Karpas-422 (cell line): Measurements from ENCODE around the gene STMN3. TPM values are rescaled to one million over a fixed set of nuclear protein-coding genes. Genes with fewer than 3 reads are reported as not detected.

Experiments
- DNase-seq: peaks from one replicate; pipeline ENCODE4 v3.0.0-alpha.2; 2015
- H2AFZ ChIP-seq: fragments of 200-600 bp; sonication (generic); 2 replicates; pipeline ENCODE4 v1.6.1; 2014; ENCODE audit warnings: antibody characterized with exemption, low read length, mixed read lengths
- H3K27ac ChIP-seq: fragments of 200-600 bp; sonication (generic); 2 replicates; pipeline ENCODE4 v1.5.1; 2014; ENCODE audit warnings: mild to moderate bottlenecking, low read length, moderate library complexity
- H3K27me3 ChIP-seq: fragments of 200-600 bp; sonication (generic); 2 replicates; pipeline ENCODE4 v1.6.1; 2014; ENCODE audit warnings: low read length, mixed read lengths
- H3K36me3 ChIP-seq: fragments of 200-600 bp; sonication (generic); 2 replicates; pipeline ENCODE4 v1.6.1; 2014; ENCODE audit warnings: low read length, mixed read lengths; ENCODE audit not compliant: insufficient read depth
- H3K4me1 ChIP-seq: fragments of 200-600 bp; sonication (generic); 2 replicates; pipeline ENCODE4 v1.6.1; 2014; ENCODE audit warnings: mild to moderate bottlenecking, low read length, mixed read lengths
- H3K4me2 ChIP-seq: fragments of 200-600 bp; sonication (generic); 2 replicates; pipeline ENCODE4 v1.6.1; 2014; ENCODE audit warnings: low read length, low read depth, mild to moderate bottlenecking; ENCODE audit not compliant: poor library complexity, severe bottlenecking
- H3K4me3 ChIP-seq: fragments of 200-600 bp; sonication (generic); 2 replicates; pipeline ENCODE4 v1.5.1; 2014; ENCODE audit warnings: mild to moderate bottlenecking, antibody characterized with exemption, low read length, mixed read lengths
- H3K79me2 ChIP-seq: fragments of 200-600 bp; sonication (generic); 2 replicates; pipeline ENCODE4 v1.6.1; 2014; ENCODE audit warnings: mild to moderate bottlenecking, low read length, mixed read lengths
- H3K9ac ChIP-seq: fragments of 200-600 bp; sonication (generic); 2 replicates; pipeline ENCODE4 v1.6.0; 2014; ENCODE audit warnings: low read length
- H3K9me2 ChIP-seq: fragments of 200-600 bp; sonication (generic), shearing (Covaris generic); replicated peaks from 2 replicates; pipeline ENCODE4 v1.6.0; 2014; ENCODE audit warnings: mild to moderate bottlenecking, low read length, moderate library complexity; ENCODE audit not compliant: insufficient read depth
- H3K9me3 ChIP-seq: fragments of 300-700, 200-600 bp; sonication (generic); 2 replicates; pipeline ENCODE4 v1.6.1; 2014; ENCODE audit warnings: low read length, mixed read lengths
- H4K20me1 ChIP-seq: fragments of 200-600 bp; sonication (generic); 2 replicates; pipeline ENCODE4 v1.6.1; 2014; ENCODE audit warnings: mild to moderate bottlenecking, antibody characterized with exemption, low read length, low read depth; ENCODE audit not compliant: insufficient read depth
- total RNA-seq: library from RNA; depleted of rRNA; stranded (reverse); fragments of >200 nt; shearing (Covaris generic); gene quantifications from 2 replicates; pipeline ENCODE4 v1.2.3, GENCODE V29; 2014; ENCODE audit warnings: low replicate concordance; rRNA removed

STMN3 gene
- total RNA-seq, result 1.4 and 4.1 TPM in 2 replicates

DNA sequence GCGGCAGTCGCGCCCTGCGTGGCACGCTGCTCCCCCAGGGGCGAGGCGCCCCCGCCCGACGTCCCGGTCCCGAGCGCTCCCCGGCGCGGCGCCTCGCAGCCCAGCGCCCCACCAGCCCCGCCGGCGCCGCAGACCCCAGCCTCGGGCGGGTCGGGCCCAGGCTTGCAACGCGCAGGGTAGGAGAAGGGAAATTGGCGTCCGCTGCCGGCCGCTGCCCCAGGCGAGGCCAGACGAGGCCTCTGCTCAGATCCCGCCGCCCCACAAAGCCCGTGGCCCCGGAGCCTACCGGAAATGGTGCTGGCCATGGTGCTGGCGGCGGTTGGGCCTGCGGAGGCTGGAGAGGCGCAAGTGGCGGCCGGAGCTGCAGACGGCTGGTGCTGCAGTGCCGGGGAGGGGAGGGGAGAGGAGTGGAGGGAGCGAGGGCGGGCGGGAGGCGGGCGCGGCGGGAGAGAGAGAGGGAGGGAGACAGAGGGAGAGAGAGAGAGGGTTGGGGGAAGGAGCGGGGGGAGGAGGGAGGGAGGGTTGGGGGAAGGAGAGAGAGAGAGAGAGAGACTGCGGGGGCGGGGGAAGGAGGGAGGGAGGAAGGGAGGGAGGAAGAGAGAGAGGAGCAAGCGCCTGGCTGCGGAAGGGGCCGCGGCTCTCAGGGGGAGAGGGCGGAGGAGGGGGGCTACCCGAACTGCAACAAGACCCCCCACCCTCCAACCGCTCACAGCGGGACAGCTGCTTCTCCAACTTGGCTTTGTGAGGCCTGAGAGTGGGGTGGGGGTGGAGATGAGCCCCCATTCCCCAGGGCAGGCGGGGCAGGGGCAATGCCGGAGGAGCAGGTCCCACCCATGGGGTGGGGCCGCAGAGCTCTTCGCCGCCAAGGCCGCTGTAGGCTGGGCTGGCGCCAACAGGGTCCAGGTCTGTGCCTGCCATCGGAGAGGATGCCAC is at the start of gene STMN3:
Gene STMN3, minus strand, starts transcription at position 384 of the 933 bp plus-strand sequence. Its CDS starts 79 bp downstream, at position 305.
- H2AFZ ChIP-seq, result no peak within 1 kb of the TSS
- H3K4me1 ChIP-seq, result peaks cover 9% of the 10 kb centered on the region
- no peaks in the 10 kb centered on the region for H3K27me3 ChIP-seq

DNA sequence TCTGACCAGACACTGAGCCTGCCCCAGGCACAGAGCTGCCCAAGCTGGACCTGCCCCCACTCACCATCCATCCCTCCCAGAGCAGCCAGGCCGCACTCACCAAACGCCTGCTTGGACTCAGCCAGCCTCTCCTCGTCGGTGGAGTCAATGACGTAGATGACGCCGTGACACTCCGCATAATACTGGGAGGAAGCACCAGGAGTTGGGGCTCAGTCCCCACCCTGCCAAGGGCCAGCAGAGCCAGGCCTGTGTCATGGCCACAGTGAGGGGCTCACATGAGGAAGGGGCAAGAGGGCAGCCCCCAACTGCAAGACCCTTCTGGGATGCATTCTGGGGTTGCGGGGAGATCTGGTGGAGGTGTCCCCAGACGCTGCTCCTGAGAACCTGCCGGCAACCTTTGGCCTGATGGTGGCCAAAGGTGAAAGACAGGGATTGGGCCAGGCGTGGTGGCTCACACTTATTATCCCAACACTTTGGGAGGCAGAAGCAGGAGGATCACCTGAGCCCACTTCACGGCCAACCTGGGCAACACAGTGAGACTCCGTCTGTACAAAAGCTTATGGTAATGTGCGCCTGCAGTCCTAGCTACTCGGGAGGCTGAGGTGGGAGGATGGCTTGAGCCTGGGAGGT is 48.9 kb upstream of the STMN3 start:
- H3K27me3 ChIP-seq, result no peaks in the 10 kb centered on the region
- no peak overlapping the region for H3K4me2 ChIP-seq
- H3K4me3 ChIP-seq, result no peak overlapping the region
- H3K9me3 ChIP-seq, result no peaks in the 10 kb centered on the region
- peaks cover 14% of the 10 kb centered on the region for H3K36me3 ChIP-seq
- no peak for DNase-seq
- H2AFZ ChIP-seq, result no peak overlapping the region
- H3K9me2 ChIP-seq, result no peaks in the 10 kb centered on the region
- peaks cover 17% of the 10 kb centered on the region for H3K79me2 ChIP-seq
- H3K27ac ChIP-seq, result no peak overlapping the region
- H3K9ac ChIP-seq, result no peak overlapping the region
- peaks cover 8% of the 10 kb centered on the region; the same call in 1 of the 2 replicates for H4K20me1 ChIP-seq
- peaks cover 17% of the 10 kb centered on the region for H3K4me1 ChIP-seq

More for the DNA sequence above, at the start of gene STMN3:
- Histone ChIP-seq H4K20me1 (no peaks in the 10 kb centered on the region), H3K9me2 (no peaks in the 10 kb centered on the region), H3K9ac (no peak within 1 kb of the TSS), H3K9me3 (no peaks in the 10 kb centered on the region), H3K27ac (no peak within 1 kb of the TSS), H3K4me3 (no peak within 1 kb of the TSS), H3K79me2 (no peaks in the 10 kb centered on the region), H3K4me2 (no peak within 1 kb of the TSS), H3K36me3 (no peaks in the 10 kb centered on the region)
- DNase-seq, result no peak

DNA sequence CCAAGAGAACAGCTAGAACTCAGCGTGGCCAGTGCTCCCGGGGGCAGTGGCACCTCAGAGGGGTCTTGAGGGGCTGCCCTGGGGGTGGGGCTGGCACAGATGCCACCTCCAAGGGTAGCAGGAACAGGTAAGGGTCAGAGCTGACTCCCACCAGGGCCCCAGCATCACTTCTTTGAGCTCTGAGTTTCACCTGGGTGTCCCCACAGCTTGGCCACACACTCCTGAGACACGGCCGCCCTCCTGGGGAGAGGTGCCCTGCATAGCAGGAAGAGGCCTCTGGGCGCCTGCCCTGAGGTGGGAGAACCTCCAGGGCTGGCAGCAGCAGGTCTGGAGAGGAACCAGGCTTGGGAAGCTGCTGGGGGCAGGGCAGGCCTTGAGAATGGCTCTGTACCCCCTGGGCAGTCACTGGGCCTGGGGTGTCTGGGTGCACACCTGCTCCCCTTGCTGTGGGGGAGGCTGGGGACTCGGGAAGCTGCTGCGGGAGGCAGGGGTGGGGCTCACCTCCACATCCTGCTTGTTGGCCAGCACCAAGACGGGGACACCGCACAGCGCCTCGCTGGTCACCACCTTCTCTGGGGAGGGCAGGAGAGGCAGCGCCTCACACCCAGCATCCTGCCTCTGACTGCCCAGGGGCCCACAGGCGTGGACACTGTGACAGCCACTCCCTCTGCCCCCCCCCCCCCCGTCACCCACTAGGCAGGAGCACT is 48.3 kb upstream of the STMN3 start:
- no peak overlapping the region for H2AFZ ChIP-seq
- no peak overlapping the region for H3K4me2 ChIP-seq
- H3K9me3 ChIP-seq, result no peaks in the 10 kb centered on the region
- peaks cover 11% of the 10 kb centered on the region for H3K79me2 ChIP-seq
- no peak overlapping the region for H3K9ac ChIP-seq
- no peak overlapping the region for H3K27ac ChIP-seq
- no peak overlapping the region for H3K4me3 ChIP-seq
- DNase-seq, result no peak
- H3K9me2 ChIP-seq, result no peaks in the 10 kb centered on the region
- peaks cover 14% of the 10 kb centered on the region for H3K36me3 ChIP-seq
- peaks cover 14% of the 10 kb centered on the region for H3K4me1 ChIP-seq
- H3K27me3 ChIP-seq, result no peaks in the 10 kb centered on the region
- peaks cover 2% of the 10 kb centered on the region; the same call in 1 of the 2 replicates for H4K20me1 ChIP-seq

DNA sequence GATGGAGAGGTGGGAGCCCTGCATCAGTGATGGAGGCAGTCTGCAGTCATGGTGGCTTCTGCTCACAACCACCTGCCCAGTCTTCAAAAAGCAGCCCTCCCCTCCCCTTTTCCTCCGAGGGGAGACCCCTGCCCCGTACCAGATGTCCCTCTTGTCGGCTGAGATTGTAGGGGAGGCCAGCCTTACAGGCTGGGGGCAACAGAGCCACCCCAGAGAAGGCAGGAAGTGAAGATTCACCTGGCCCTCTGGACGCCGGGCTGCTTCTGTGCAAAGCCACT is 47.8 kb upstream of the STMN3 start:
- Histone ChIP-seq H3K27me3 (no peaks in the 10 kb centered on the region), H3K9me3 (no peaks in the 10 kb centered on the region), H2AFZ (no peak overlapping the region), H3K27ac (no peak overlapping the region), H4K20me1 (no peaks in the 10 kb centered on the region; the same call in 1 of the 2 replicates), H3K9ac (no peak overlapping the region), H3K4me3 (no peak overlapping the region), H3K79me2 (peaks cover 6% of the 10 kb centered on the region), H3K36me3 (peaks cover 13% of the 10 kb centered on the region), H3K4me1 (peaks cover 9% of the 10 kb centered on the region), H3K9me2 (no peaks in the 10 kb centered on the region), H3K4me2 (no peak overlapping the region)
- DNase-seq, result no peak

DNA sequence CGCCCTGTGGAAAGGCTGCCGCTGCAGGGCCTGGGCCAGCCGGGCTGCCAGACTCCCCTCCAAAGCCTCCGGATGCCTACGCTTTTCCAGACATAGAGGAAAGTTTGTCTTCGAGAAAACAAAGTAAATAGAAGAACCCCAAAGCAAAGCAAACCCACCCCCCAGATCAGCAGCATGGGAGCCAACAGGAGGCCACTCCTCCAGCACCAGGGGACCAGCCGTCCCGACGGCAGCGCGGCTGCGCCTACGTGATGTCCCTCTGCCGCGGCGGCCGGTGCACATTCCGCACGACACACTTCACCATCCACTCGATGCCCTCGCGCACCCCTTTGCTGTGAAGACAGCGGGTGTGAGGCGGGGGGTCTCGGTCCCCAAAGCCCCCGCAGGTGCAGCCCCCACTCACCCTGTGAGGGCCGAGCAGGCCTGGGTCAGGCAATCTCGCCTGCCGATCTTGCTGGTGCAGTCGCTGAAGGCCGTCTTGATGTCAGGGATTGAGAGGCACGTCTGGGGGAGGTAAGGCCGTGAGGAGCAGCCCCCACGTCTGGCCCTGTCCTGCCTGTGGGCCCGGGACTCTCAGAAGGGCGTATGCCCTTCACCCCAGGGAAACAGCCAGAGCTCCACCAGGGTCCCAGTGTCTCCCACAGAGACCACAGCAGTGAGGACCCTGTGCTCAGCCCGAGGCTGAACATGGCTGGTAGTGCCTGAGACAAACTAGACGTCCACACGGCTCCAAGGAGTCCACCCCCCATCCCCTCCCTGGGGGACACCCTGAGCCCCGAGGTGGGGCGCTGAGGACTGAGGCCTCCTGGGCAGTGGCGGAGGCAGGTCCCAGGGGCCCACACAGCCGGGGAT is 47.2 kb upstream of the STMN3 start:
- Histone ChIP-seq H2AFZ (no peak overlapping the region), H3K9ac (no peak overlapping the region), H3K36me3 (peaks cover 8% of the 10 kb centered on the region), H3K4me2 (no peak overlapping the region), H3K27ac (no peak overlapping the region), H3K4me1 (peaks cover 7% of the 10 kb centered on the region), H3K79me2 (peaks cover under 1% of the 10 kb centered on the region; the same call in 1 of the 2 replicates), H4K20me1 (no peaks in the 10 kb centered on the region), H3K27me3 (no peaks in the 10 kb centered on the region), H3K9me2 (no peaks in the 10 kb centered on the region), H3K4me3 (no peak overlapping the region), H3K9me3 (no peaks in the 10 kb centered on the region)
- DNase-seq, result no peak

DNA sequence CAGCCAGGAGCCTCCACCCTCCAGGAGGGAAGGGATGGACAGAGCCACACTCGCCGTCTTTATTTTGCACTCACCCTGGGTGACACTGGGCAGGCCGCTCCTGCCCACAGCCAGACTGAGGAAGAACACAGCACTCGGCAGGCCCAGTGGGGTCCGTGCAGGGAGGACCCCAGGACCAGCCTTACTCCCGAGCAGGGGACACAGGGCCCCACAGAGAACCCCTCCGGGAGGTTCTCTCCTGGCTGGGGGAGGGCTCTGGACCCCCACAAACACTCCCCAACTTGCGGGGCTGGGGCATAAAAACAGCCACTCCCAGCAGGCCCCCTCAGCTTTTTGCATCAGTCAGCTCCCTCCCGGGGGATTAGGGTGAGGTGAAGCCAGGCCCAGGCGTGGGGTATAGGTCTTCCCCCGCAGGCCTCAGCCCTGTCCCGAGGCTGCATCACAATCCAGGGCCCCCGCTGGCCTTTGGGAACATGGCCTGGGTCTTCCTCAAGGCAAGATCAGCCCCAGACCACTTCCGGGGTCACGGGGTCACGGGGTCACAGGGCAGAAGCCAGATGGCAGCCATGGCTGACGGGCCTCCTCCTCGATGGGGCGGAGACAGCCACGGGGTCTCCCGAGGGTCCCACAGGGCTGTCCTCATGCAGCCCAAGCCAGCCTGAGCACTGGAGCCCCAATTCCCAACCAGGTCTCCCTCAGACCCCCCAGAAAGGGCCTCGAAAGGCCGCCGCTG is 46.4 kb upstream of the STMN3 start:
- Histone ChIP-seq H3K4me1 (peaks cover 7% of the 10 kb centered on the region), H3K27me3 (no peaks in the 10 kb centered on the region), H3K79me2 (no peaks in the 10 kb centered on the region), H2AFZ (no peak overlapping the region), H3K27ac (no peak overlapping the region), H3K9me3 (no peaks in the 10 kb centered on the region), H3K9ac (no peak overlapping the region), H4K20me1 (no peaks in the 10 kb centered on the region), H3K4me2 (no peak overlapping the region), H3K4me3 (no peak overlapping the region), H3K36me3 (peaks cover 5% of the 10 kb centered on the region; the same call in 1 of the 2 replicates), H3K9me2 (no peaks in the 10 kb centered on the region)
- DNase-seq, result peak; percentile 52

DNA sequence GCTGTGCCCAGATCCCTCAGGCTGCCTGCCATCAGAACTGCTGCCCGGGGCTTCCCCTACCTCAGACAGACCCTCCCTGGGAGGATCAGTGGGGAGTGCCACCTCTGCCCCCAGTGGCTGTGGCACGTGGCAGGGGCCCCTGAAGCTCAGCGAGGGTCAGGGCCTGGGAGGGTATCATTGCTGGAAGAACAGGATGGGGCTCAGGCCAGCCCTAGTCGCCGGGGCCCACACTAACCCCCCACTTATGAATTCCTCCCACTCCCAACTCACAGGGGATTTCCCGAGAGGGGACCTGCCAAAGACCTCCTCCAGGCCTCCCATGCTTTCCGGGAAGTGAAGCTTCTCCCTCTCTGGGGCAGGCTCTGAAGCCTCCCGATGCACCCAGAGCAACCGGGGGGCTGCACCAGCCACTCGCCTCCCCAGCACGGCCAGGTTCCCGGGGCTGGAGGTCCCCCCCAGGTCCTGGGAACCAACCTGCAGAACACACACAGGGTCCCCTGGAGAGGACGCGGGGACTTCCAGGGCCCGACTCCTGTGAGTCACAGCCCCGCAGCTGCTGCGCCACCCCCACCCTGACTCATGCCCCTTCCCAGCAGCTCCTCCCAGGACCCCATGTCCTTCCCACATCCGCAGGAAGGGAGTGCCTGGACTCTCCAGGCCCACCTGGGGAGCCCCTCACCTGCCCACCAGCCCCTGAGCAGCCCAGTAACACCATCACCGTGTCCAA is 45.7 kb upstream of the STMN3 start:
- DNase-seq, result no peak
- H3K27me3 ChIP-seq, result no peaks in the 10 kb centered on the region
- no peaks in the 10 kb centered on the region for H3K9me3 ChIP-seq
- H4K20me1 ChIP-seq, result no peaks in the 10 kb centered on the region
- no peak overlapping the region for H3K4me3 ChIP-seq
- H3K4me1 ChIP-seq, result peaks cover 7% of the 10 kb centered on the region
- H3K9ac ChIP-seq, result no peak overlapping the region
- no peaks in the 10 kb centered on the region for H3K79me2 ChIP-seq
- no peak overlapping the region for H3K27ac ChIP-seq
- no peak overlapping the region for H3K4me2 ChIP-seq
- H3K9me2 ChIP-seq, result no peaks in the 10 kb centered on the region
- peaks cover 9% of the 10 kb centered on the region; the same call in 1 of the 2 replicates for H3K36me3 ChIP-seq
- H2AFZ ChIP-seq, result no peak overlapping the region
